Measurements from ENCODE around the gene KLF9. TPM values are rescaled to one million over a fixed set of nuclear protein-coding genes. Genes with fewer than 3 reads are reported as not detected.

KLF9 gene
- total RNA-seq, 1 experiment from 2014 or later: 0.26 TPM

- Mint-ChIP-seq H3K9me3 (no peaks in the 10 kb centered on the region), H3K27me3 (ENCODE audit: low read depth) (no peaks in the 10 kb centered on the region), H3K4me1 (no peaks in the 10 kb centered on the region), H3K27ac (peak overlapping the region in 1 of 3 experiments; percentile 19; a peak in 2 of 7 replicates), H3K36me3 (ENCODE audit: insufficient read depth in 1 of 3, low read depth in 3 of 3) (peaks cover 1 to 21% (median 6%) of the 10 kb centered on the region in 3 experiments; a peak in 4 of 7 replicates), H3K4me3 (no peak overlapping the region)
- Histone ChIP-seq H3K79me2 (ENCODE audit: insufficient read depth, low read length) (no peaks in the 10 kb centered on the region), H3K4me1 (ENCODE audit: insufficient read depth, low read length) (no peaks in the 10 kb centered on the region), H3K23ac (ENCODE audit: insufficient read length, low read depth, low read length) (no peak overlapping the region), H2AFZ (ENCODE audit: low read length) (no peak overlapping the region), H4K91ac (ENCODE audit: insufficient read length, low read depth, low read length) (no peak overlapping the region), H3K9ac (ENCODE audit: extremely low read depth, insufficient read length, low read length) (no peak overlapping the region), H2AK5ac (ENCODE audit: insufficient read length, low read length) (no peak overlapping the region), H3K4me2 (ENCODE audit: insufficient read depth, insufficient read length, low read length) (no peak overlapping the region), H2BK20ac (ENCODE audit: low read depth, low read length, poor library complexity, severe bottlenecking) (no peak overlapping the region), H2BK120ac (ENCODE audit: low read depth, low read length, poor library complexity, severe bottlenecking) (no peak overlapping the region), H2BK12ac (ENCODE audit: insufficient read length, low read depth, low read length) (no peak overlapping the region), H2BK5ac (ENCODE audit: insufficient read length, low read length) (no peak overlapping the region), H3K9me3 (ENCODE audit: control insufficient read depth, low read depth, low read length) (no peaks in the 10 kb centered on the region), H3K14ac (ENCODE audit: insufficient read depth, low read length) (no peak overlapping the region), H3K27ac (ENCODE audit: insufficient read length, low read depth, low read length) (no peak overlapping the region), H3K4ac (ENCODE audit: low read depth, low read length) (no peak overlapping the region), H4K20me1 (ENCODE audit: control insufficient read depth, insufficient read depth, insufficient read length) (no peaks in the 10 kb centered on the region), H3K56ac (ENCODE audit: insufficient read length, low read depth, low read length) (no peak overlapping the region), H4K5ac (ENCODE audit: insufficient read length, low read depth, low read length) (no peak overlapping the region), H3K18ac (ENCODE audit: insufficient read length, low read depth, low read length) (no peak overlapping the region), H3K27me3 (ENCODE audit: insufficient read depth, low read length) (no peaks in the 10 kb centered on the region), H3K23me2 (ENCODE audit: insufficient read length, low read depth, low read length, poor library complexity, severe bottlenecking) (no peaks in the 10 kb centered on the region), H4K8ac (replicated peaks; ENCODE audit: insufficient read length, low read depth, low read length) (no peak overlapping the region), H3T11ph (ENCODE audit: low read length) (no peak overlapping the region), H2BK15ac (ENCODE audit: low read depth, low read length) (no peak overlapping the region), H3K79me1 (ENCODE audit: insufficient read depth, low read depth, low read length, poor library complexity, severe bottlenecking) (no peaks in the 10 kb centered on the region)
- TF ChIP-seq CTCF (conservative IDR thresholded peaks at IDR 0.05): no peak
- no peak for DNase-seq
- no CpG with 5 or more reads among the region's 3 CpGs for WGBS (ENCODE audit: extremely low coverage, insufficient read length, low lambda C conversion rate)
These were observed 58.7 kb downstream of the KLF9 start for GRCh38 chr9:70355801-70356200.

Measured in H9 (cell line).